Astrocyte of the cerebellum (primary cell): ENCODE data around the gene HOXA11.

Experiments
- DNase-seq: peaks from one replicate; pipeline ENCODE4 v3.0.0-alpha.2; 2011; ENCODE audit warnings: low read depth
- H3K4me3 ChIP-seq: 2 replicates; pipeline ENCODE4 v1.5.1; 2011; ENCODE audit warnings: mild to moderate bottlenecking, low read depth, low read length, moderate library complexity
- CTCF ChIP-seq: IDR thresholded peaks from 2 replicates; pipeline ENCODE4 v1.5.1; 2012; ENCODE audit warnings: low read length, low read depth, moderate library complexity, mild to moderate bottlenecking; ENCODE audit errors: missing control alignments
- in situ Hi-C: cut with HindIII; loops from 2 replicates; pipeline ENCODE4 v1.10.0; 2017; ENCODE audit warnings: low sequenced_read_pairs

The HOXA11 gene

DNA sequence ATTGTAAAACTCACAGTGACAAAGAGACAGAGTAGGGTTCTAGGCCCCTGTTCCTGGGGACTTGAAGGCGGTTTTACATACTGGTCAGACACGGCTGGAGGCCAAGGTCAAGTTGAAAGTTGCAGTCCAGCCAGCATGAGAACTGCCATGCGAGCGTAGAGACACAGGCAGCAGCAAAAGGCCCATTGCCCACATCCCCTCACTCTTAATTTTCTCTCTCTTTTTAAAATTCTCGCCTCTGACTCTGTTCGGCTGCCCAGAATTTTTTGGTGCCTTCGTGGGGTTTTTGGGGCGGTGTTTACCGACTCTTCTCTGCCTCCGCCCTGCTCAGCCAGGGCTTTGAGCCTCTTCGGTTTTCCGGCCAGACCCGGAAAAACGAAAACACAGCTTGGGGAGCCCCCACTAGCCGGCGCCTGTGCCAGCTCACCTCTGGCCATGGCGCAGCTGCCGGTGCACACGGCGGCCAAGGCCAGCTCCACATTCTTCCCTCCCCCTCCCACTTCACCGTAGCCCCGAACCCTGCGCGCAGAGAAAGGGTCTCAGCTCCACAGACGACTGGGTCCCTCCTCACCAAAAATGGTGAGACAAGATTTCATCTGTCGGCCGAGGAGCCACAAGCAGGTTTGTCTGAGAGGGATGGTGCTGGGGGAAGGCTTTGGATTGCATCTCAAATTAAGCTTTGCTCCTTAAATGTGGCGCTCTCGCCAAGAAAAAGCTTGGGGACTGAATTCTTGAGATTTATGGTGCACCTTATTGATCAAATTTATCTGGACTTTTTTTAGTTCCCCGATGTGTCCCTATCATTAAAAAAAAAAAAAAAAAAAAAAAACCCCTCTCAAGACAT, 17.2 kb upstream of the HOXA11 start:
- in situ Hi-C loops: loop anchor here (25.0 kb wide), 1 partner anchor 385 kb away; no protein-coding TSS in a partner anchor
- H3K4me3 ChIP-seq: no peak overlapping the region
- no peak for TF ChIP-seq CTCF
- DNase-seq: no peak

- in situ Hi-C loops: loop anchor here (25.0 kb wide), 1 partner anchor 386 kb away; no protein-coding TSS in a partner anchor
- no peak overlapping the region for H3K4me3 ChIP-seq
- no peak for TF ChIP-seq CTCF
- no peak for DNase-seq
Measured at GRCh38 chr7:27201580-27202017, 16.6 kb upstream of the HOXA11 start.

DNA sequence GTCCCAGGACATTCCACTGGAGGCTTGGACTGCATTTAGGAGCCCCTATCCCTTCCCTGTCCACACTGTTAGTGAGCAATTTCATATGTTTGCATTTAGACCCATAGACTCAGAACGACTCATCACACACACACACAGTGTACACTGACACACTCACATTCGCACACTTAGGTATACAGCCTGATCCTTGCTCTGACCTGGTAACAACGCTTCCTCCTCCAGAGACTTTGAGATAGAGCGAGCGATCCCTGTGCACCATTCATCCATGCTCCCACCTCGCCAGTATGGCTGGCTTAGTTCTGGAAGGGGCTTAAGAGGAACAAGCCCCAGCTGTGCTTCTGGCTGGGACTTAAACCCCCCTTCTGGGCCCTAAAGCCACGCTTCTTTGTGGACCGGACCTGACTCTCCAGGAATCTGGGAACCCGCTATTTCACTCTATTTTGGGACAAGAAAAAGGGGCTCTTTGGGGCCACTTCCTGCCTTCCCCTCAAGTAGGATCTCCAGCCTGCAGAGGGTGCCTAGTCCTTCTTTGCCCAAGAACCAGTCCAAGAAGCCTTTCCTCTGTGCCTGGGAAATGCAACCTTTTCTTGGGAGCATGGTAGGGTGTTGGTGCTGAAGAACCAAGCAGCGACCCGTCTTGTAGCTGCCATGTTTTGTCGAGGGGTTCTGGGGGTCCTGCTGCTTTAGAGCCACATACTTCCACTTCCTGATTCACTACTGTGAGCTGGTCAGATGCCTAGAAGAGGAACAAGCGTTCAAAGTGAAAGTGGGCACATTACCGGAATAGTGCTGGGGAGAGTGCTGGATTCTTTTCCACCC, 15.9 kb upstream of the HOXA11 start:
- DNase-seq: no peak
- no peak overlapping the region for H3K4me3 ChIP-seq
- in situ Hi-C loops: loop anchor here (25.0 kb wide), 1 partner anchor 386 kb away; no protein-coding TSS in a partner anchor
- no peak for TF ChIP-seq CTCF

- no peak for DNase-seq
- in situ Hi-C loops: loop anchor here (25.0 kb wide), 1 partner anchor 387 kb away; no protein-coding TSS in a partner anchor
- TF ChIP-seq CTCF: no peak
- no peak within 1 kb of the TSS for H3K4me3 ChIP-seq
Measured at GRCh38 chr7:27199849-27200760, 15.1 kb upstream of the HOXA11 start, which contains the start of gene HOXA13. Gene HOXA13, minus strand, starts transcription at chr7:27200091. Its CDS starts 14 bp downstream, at chr7:27200077.

DNA sequence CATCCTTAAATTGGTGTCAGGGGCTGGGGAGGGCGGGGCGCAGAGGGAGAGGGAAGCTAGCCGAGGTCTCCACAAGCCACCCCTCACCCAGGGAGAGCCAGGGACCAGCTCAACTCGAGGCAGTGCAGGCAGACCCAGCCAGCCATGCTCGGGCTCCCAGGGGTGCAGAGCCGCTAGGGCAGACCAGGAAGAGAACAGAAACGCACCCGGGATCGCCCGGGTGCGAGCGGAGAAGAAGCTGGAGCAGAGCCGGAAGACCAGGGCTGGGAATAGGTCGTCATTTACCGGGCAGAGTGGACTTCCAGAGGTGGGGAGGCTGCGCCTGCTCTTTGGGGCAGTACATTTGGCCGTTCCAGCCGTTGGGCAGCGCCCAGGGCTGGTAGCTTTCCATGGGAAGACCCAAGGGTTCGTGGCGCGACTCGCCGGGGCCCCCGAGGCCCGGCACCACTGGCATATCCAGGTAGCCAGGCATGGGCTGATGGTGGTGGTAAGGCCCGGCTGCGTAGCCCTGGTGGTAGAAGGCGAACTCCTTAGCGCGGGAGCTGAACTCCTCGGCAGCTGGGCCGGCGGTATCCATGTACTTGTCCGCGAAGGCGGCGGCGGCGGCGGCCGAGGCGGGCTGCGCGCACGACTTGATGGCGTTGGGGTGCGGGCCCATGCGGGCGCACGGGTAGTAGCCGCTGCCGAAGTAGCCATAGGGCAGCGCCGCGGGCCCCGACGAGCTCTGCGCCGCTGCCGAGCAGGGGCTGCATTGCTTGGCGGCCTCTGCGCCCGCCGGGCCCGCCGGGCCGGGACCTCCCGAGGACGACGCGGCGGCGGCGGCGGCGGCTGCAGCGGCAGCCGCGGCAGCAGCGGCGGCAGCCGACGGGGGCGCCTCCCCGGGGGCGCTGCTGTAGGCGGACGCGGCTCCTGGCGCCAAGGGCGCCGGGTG, 14.1 kb upstream of the HOXA11 start:
- in situ Hi-C loops: no loop called here
- DNase-seq: no peak
- TF ChIP-seq CTCF: no peak
- no peak overlapping the region for H3K4me3 ChIP-seq
